ENCODE data around the gene SCNN1G. TPM values are rescaled to one million over a fixed set of nuclear protein-coding genes. Genes with fewer than 3 reads are reported as not detected.

The SCNN1G gene
- polyA plus RNA-seq, 2 of the 4 experiments (the other 2 are of a cell fraction), result 0.03 to 0.05 TPM

- Histone ChIP-seq H3K27ac (no peak overlapping the region), H3K4me3 (no peak overlapping the region), H3K9me3 (no peaks in the 10 kb centered on the region), H3K4me1 (no peaks in the 10 kb centered on the region), H3K4me2 (no peak overlapping the region)
- ChIA-PET POLR2A (no interaction called here), CTCF (interaction anchor here (1.0 to 1.3 kb wide), 2 partner anchors 13 to 15 kb away, joined by 4 read pairs; no protein-coding TSS in a partner anchor)
- FAIRE-seq (no peak), ATAC-seq (no peak), DNase-seq (ENCODE audit: low read depth in 1 of 2, low spot score in 1 of 2) (no peak)
- WGBS (ENCODE audit: missing lambda C conversion rate), result 50% methylated on average over 5 of the region's 5 CpGs
- TF ChIP-seq, protein P1, sequence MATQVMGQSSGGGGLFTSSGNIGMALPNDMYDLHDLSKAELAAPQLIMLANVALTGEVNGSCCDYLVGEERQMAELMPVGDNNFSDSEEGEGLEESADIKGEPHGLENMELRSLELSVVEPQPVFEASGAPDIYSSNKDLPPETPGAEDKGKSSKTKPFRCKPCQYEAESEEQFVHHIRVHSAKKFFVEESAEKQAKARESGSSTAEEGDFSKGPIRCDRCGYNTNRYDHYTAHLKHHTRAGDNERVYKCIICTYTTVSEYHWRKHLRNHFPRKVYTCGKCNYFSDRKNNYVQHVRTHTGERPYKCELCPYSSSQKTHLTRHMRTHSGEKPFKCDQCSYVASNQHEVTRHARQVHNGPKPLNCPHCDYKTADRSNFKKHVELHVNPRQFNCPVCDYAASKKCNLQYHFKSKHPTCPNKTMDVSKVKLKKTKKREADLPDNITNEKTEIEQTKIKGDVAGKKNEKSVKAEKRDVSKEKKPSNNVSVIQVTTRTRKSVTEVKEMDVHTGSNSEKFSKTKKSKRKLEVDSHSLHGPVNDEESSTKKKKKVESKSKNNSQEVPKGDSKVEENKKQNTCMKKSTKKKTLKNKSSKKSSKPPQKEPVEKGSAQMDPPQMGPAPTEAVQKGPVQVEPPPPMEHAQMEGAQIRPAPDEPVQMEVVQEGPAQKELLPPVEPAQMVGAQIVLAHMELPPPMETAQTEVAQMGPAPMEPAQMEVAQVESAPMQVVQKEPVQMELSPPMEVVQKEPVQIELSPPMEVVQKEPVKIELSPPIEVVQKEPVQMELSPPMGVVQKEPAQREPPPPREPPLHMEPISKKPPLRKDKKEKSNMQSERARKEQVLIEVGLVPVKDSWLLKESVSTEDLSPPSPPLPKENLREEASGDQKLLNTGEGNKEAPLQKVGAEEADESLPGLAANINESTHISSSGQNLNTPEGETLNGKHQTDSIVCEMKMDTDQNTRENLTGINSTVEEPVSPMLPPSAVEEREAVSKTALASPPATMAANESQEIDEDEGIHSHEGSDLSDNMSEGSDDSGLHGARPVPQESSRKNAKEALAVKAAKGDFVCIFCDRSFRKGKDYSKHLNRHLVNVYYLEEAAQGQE (IDR thresholded peaks at IDR 0.05), result no peak
- TF ChIP-seq ESRRA (IDR thresholded peaks at IDR 0.05; ENCODE audit: borderline replicate concordance, low read length) (no peak), BCL3 (IDR thresholded peaks at IDR 0.05) (no peak), SREBF2 (IDR thresholded peaks at IDR 0.05) (no peak), POLR2AphosphoS2 (conservative IDR thresholded peaks at IDR 0.05; ENCODE audit: low read length) (no peak), BHLHE40 (IDR thresholded peaks at IDR 0.05; ENCODE audit: low read depth, low read length) (no peak), MYC (IDR thresholded peaks at IDR 0.05; ENCODE audit: borderline replicate concordance, low read length) (no peak), CHD4 (IDR thresholded peaks at IDR 0.05; ENCODE audit: borderline replicate concordance) (no peak), RNF2 (IDR thresholded peaks at IDR 0.05; ENCODE audit: borderline replicate concordance, low read depth) (no peak), NFE2L2 (conservative IDR thresholded peaks at IDR 0.05; ENCODE audit: low read length) (no peak), FOXS1 (CRISPR knock-in tag; IDR thresholded peaks at IDR 0.05) (no peak), MAZ (IDR thresholded peaks at IDR 0.05; ENCODE audit: borderline replicate concordance, low read depth, low read length) (no peak), GATA3 (IDR thresholded peaks at IDR 0.05; ENCODE audit: borderline replicate concordance) (no peak), RCOR1 (IDR thresholded peaks at IDR 0.05; ENCODE audit: low read depth, low read length) (no peak), SMC3 (IDR thresholded peaks at IDR 0.05) (no peak), MAFK (IDR thresholded peaks at IDR 0.05; ENCODE audit: partially characterized antibody) (no peak), NR3C1 (IDR thresholded peaks at IDR 0.05) (no peak)
- TF ChIP-seq, protein P2, sequence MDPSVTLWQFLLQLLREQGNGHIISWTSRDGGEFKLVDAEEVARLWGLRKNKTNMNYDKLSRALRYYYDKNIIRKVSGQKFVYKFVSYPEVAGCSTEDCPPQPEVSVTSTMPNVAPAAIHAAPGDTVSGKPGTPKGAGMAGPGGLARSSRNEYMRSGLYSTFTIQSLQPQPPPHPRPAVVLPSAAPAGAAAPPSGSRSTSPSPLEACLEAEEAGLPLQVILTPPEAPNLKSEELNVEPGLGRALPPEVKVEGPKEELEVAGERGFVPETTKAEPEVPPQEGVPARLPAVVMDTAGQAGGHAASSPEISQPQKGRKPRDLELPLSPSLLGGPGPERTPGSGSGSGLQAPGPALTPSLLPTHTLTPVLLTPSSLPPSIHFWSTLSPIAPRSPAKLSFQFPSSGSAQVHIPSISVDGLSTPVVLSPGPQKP (IDR thresholded peaks at IDR 0.05; ENCODE audit: low read depth, low read length), result no peak
- TF ChIP-seq, protein P3, sequence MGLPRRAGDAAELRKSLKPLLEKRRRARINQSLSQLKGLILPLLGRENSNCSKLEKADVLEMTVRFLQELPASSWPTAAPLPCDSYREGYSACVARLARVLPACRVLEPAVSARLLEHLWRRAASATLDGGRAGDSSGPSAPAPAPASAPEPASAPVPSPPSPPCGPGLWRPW (IDR thresholded peaks at IDR 0.05), result no peak
- TF ChIP-seq, protein P4, sequence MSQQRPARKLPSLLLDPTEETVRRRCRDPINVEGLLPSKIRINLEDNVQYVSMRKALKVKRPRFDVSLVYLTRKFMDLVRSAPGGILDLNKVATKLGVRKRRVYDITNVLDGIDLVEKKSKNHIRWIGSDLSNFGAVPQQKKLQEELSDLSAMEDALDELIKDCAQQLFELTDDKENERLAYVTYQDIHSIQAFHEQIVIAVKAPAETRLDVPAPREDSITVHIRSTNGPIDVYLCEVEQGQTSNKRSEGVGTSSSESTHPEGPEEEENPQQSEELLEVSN (IDR thresholded peaks at IDR 0.05; ENCODE audit: borderline replicate concordance, low read depth), result no peak
These were observed 14.0 kb downstream of the SCNN1G start for GRCh38 chr16:23196539-23196938.

DNA sequence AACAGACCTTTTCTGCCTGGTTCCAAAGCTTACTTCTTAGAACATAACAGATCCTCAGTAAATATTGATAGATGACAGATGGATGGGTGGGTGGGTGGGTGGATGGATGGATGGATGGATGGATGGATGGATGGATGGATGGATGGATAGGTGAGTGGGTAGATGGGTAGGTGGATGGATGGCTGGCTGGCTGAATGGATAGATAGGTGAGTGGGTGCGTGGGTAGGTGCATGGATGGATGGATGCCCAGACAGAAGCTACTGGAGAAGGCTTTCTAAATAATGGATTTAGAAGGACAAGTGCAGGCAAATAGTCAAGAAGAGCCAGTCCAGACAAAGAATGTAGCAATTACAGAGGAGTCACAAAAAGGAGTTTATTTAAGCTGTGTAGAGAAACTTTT lies 19.6 kb downstream of the SCNN1G start:
- no peaks in the 10 kb centered on the region for H3K4me1 ChIP-seq
- CTCF ChIA-PET, result interaction anchor here (0.7 kb wide), 1 partner anchor 154 kb away, joined by 3 read pairs; no protein-coding TSS in a partner anchor
- TF ChIP-seq FOSB (CRISPR knock-in tag; IDR thresholded peaks at IDR 0.05), result no peak
- TF ChIP-seq EHF (CRISPR knock-in tag; IDR thresholded peaks at IDR 0.05), result no peak
- no peak for TF ChIP-seq RARB (CRISPR knock-in tag; IDR thresholded peaks at IDR 0.05)
- TF ChIP-seq NR3C1 (IDR thresholded peaks at IDR 0.05), result no peak
- no peak for TF ChIP-seq ZNF302 (CRISPR knock-in tag; IDR thresholded peaks at IDR 0.05)
- no peak for TF ChIP-seq CBX2 (IDR thresholded peaks at IDR 0.05; ENCODE audit: borderline replicate concordance, low read depth)
- TF ChIP-seq JUNB (IDR thresholded peaks at IDR 0.05), result no peak
- TF ChIP-seq ZC3H11A (IDR thresholded peaks at IDR 0.05), result no peak
- no peak for TF ChIP-seq RCOR1 (IDR thresholded peaks at IDR 0.05; ENCODE audit: low read depth, low read length)
- TF ChIP-seq SMC3 (IDR thresholded peaks at IDR 0.05), result no peak
- no peak for TF ChIP-seq PHF8 (IDR thresholded peaks at IDR 0.05; ENCODE audit: borderline replicate concordance, low read depth)
- TF ChIP-seq, protein P5, sequence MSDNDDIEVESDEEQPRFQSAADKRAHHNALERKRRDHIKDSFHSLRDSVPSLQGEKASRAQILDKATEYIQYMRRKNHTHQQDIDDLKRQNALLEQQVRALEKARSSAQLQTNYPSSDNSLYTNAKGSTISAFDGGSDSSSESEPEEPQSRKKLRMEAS (IDR thresholded peaks at IDR 0.05), result no peak

More for the DNA sequence above, 19.6 kb downstream of the SCNN1G start:
- Histone ChIP-seq H3K4me3 (no peak overlapping the region), H3K27ac (no peak overlapping the region), H3K9me3 (no peaks in the 10 kb centered on the region), H3K4me2 (no peak overlapping the region)
- DNase-seq (ENCODE audit: low read depth in 1 of 2, low spot score in 1 of 2) (no peak), ATAC-seq (no peak), FAIRE-seq (no peak)
- POLR2A ChIA-PET, result no interaction called here
- 28% methylated on average over 1 of the region's 1 CpG for WGBS (ENCODE audit: missing lambda C conversion rate)
